GM03348 (cell line): ENCODE results near the gene PMF1.

Source experiments
- DNase-seq: peaks from one replicate; pipeline ENCODE4 v3.0.0; 2012; ENCODE audit warnings: low spot score

Gene PMF1

DNA sequence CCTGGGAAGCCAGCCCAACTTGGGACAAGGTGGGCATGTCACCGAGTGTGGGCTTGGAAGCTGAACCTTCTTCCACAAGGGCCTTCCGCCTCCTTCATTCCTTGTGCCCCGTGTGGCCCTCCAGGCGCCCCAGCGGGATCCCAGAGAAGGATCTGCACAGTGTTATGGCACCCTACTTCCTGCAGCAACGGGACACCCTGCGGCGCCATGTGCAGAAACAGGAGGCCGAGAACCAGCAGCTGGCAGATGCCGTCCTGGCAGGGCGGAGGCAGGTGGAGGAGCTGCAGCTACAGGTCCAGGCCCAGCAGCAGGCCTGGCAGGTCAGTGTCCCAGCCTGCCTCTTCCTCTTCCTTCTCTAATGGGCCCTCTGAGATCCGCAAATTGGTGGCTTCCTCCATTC lies 23.4 kb downstream of the PMF1 start:
- no peak for DNase-seq

DNA sequence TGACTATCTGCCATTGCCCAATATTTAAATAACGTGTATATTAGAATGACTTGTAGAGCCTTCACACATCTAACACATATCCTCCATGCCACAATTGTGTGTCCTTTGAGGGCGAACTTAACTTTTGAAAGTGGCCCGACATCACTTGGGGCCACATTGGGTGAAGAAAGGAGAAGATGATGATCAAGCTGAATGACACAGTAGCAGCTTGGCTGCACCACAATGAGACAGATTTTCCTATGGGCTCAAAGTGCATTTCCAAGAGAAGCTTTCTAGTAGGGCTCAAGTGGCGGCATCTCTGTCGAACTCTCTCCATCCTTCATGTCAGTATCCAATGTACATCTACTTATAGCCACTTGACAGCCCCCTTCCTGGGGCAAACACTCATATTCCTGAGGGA lies 25.4 kb downstream of the PMF1 start:
- DNase-seq: no peak

DNA sequence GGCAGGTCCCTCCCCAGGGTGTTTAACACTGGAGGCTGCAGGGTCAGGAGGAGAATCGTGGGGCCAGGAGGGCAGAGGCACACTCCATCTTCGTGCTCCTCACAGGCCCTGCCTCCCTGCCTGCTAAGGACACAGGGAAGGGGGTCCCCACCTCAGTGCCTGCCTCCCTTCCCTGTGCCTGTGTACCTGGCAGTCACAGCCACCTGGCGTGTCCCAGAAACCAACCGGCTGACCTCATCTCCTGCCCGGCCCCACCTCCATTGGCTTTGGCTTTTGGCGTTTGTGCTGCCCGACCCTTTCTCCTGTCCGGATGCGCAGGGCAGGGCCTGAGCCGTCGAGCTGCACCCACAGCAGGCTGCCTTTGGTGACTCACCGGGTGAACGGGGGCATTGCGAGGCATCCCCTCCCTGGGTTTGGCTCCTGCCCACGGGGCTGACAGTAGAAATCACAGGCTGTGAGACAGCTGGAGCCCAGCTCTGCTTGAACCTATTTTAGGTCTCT lies 28.6 kb downstream of the PMF1 start:
- DNase-seq: peak; percentile 57

DNA sequence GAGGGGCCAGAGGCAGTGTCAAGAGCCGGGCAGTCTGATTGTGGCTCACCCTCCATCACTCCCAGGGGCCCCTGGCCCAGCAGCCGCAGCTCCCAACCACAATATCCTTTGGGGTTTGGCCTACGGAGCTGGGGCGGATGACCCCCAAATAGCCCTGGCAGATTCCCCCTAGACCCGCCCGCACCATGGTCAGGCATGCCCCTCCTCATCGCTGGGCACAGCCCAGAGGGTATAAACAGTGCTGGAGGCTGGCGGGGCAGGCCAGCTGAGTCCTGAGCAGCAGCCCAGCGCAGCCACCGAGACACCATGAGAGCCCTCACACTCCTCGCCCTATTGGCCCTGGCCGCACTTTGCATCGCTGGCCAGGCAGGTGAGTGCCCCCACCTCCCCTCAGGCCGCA lies 29.1 kb downstream of the PMF1 start, which contains the start of gene BGLAP:
BGLAP (plus strand) TSS at position 259 of the 400 bp plus-strand sequence; CDS start at position 307, 48 bp downstream.
- no peak for DNase-seq

DNA sequence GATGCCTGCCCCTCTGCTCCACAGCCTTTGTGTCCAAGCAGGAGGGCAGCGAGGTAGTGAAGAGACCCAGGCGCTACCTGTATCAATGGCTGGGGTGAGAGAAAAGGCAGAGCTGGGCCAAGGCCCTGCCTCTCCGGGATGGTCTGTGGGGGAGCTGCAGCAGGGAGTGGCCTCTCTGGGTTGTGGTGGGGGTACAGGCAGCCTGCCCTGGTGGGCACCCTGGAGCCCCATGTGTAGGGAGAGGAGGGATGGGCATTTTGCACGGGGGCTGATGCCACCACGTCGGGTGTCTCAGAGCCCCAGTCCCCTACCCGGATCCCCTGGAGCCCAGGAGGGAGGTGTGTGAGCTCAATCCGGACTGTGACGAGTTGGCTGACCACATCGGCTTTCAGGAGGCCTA lies 29.9 kb downstream of the PMF1 start:
- no peak for DNase-seq

GRCh38 chr1:156244126-156244525 lies 31.3 kb downstream of the PMF1 start:
- DNase-seq: no peak

- no peak for DNase-seq
Measured at GRCh38 chr1:156244712-156245111, 31.9 kb downstream of the PMF1 start.

DNA sequence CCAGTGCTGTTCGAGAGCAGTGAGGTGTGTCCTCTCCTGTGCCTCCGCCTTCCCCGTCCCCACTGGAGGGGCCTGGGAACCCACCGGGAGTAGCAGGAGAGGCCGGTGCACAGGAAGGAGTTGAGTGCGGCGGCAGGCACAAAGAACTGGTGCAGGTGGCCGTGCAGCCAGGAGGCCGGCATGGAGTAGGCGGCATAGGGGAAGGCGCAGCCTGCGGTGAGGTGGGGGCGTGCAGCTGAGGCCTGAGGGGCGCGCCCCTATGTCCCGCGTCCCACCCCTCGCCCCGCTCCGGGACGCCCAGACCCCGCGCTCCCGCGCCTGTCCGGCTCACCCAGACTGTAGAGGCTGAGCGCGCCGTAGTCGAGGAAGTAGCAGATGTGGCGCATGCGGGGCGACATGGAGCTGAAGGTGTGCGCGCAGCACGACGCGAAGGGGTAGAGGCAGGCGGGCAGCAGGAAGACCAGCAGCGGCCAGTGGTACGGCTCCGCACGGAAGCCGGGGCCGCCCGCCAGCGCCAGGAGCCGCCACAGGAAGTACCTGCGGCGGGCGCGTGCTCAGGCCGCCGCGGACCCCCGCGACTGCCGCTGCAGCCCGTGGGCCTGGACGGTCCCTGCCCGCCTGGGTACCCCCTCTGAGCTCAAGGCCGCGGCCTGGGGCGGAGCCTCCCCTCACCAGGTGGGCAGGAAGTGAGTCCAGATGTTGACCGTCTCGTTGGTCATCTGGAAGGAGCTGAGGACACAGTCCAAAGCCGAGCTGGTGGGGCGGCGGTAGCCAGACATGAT lies 32.8 kb downstream of the PMF1 start:
- DNase-seq: peak; percentile 44

- no peak for DNase-seq
Measured at GRCh38 chr1:156246241-156246780, 33.5 kb downstream of the PMF1 start.

GRCh38 chr1:156246781-156247459 lies 34.1 kb downstream of the PMF1 start:
- peak; percentile 68 for DNase-seq

DNA sequence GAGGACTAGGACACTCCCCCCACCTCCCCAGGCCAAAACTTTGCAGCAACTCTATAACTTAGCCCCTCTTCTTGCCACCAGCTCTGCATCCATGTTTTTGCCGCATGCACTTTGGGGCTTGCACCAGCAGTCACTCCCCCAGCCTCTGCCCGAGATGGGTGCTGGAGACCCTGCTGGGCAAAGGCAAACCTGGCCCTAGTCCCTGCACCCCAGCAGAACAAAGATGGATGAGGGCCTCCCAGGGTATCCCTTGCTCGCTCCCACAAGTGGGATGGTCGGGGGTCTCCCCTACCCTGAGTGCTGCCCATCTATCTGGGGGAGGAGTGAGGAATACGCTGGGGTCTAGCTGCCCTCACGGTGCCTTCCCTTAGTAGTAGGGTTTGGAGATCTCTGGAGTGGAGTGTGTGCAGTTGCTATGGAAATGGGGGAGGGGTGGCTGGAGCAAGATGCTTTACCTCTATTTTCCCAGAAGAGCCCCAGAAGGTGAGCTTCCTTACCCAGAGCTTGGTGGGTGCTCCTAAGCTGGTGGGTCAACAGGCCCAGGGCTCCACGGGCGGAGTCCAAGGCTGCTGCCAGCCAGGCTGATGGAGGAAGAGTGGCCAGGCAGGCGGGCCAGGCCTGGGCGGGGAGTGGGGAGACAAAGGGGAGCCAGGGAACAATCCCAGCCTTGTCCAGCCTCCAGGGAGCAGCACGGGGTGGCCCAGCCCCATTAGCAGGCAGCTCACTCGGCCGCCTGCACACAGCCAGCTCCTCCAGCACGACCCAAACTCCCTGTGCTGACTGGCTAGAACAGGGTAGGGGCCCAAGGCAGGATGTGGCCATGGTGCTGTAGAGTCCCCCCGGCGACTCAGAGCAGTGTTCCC lies 34.9 kb downstream of the PMF1 start, which contains the start of gene PAQR6:
PAQR6 (minus strand) TSS at position 597 of the 863 bp plus-strand sequence. CDS start 1,325 bp downstream, outside the sequence.
- peak; percentile 31 for DNase-seq

DNA sequence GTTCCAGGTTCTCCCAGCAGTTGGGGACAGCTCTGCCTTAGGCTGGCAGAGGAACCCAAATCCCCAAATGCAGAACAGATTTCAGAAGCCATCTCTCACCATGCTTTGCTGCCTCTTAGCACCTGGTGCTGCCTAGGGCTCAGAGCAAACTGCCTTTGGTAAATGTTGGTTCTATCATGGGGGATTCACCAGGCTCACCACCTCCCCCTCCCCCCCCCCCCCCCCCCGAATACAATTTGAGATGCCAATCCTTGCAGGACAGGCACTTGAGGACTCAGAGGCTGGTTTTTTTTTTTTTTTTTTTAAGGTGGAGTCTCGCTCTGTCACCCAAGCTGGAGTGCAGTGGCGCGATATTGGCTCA lies 35.5 kb downstream of the PMF1 start:
- DNase-seq: no peak

DNA sequence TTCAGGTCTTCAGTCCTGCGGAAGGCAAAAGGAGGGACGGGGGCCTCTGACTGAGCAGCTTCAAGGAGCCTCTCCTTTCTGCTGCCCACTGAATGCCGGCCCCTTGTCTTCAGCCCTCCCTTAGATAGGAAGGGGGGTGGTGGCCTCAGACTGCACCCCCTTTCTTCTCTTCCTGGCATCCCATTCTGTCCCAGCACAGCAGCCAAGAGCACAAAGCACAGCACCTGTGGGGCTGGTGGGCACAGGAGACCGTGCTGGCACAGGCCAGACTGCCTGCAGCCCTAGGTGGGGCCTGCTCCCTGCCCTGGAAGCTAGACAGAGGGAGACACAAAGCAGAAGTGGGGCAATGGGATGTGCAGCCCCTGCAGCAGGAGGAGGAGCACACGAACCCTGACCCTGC lies 36.8 kb downstream of the PMF1 start:
- DNase-seq: no peak

DNA sequence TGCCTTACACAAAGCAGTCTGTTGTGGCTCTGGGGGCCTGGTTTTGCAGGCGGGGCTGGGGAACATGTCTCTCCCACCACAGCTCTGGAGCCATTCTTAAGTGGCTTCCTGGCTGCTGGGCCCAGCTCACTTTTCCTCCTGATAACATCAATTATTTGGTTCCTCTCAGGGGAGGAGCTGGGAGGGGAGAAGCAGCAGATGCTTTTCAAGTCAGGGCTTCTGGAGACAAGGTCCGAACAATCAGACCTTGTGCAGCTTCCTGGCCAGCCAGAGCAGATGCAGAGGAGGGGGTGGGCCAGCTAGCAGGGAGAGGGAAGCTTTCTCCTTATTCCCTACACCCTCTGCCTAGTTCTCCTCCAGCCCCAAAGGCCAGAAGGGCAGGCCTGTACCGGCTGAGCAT lies 38.7 kb downstream of the PMF1 start:
- no peak for DNase-seq

- DNase-seq: no peak
Measured at GRCh38 chr1:156253634-156254033, 40.8 kb downstream of the PMF1 start.

DNA sequence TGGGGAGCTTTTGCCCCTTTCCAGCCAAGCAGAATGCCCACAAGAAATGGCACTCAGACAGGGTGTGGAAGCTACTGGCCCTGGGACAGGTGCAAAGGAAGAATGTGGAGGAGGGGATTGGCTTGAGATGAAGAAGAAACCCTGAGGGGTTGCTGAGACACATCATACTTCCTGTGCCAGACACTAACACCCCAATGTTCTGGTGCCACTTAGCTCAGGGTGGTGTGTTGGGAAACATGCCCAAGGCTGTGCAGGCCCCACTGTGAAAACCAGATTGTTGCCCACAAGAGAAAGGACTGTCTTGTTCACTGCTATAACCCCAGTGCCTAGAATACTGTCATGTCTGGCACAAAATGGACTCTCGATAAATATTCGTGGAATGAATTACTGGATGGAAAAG lies 44.9 kb downstream of the PMF1 start:
- no peak for DNase-seq

- DNase-seq: no peak
Measured at GRCh38 chr1:156258859-156259258, 46.1 kb downstream of the PMF1 start.

- no peak for DNase-seq
Measured at GRCh38 chr1:156259805-156260204, 47.0 kb downstream of the PMF1 start.

GRCh38 chr1:156260896-156261295 lies 48.1 kb downstream of the PMF1 start:
- DNase-seq: no peak

- peak; percentile 86 for DNase-seq
Measured at GRCh38 chr1:156262461-156263287, 49.9 kb downstream of the PMF1 start.

DNA sequence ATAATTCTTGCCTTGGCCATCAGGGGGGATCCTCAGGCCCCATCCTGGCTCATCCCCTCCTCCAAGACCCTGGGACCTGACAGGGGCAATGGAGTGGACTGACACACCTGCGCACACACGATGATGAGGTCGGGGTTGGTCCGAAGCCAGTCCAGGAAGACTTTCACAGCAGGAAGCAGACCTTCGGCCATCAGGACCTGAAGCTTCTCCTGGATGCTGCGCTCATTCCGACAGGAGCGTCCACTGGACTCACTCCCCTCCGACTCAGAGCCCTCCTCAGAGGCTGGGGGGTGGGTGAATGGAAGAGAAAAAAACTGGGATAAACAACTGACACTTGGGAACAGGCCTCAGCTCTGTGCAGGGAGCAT lies 50.5 kb downstream of the PMF1 start:
- DNase-seq: no peak
